GM23338 (cell line): ENCODE data around the gene REEP5. TPM values are rescaled to one million over a fixed set of nuclear protein-coding genes. Genes with fewer than 3 reads are reported as not detected.

Experiments used
- ATAC-seq: fragments of 200-7000 bp; cut with Tn5 transposase; 3 replicates; pipeline ENCODE4 v1.9.1; 2020
- DNase-seq: peaks from one replicate; pipeline ENCODE4 v3.0.0-alpha.2; 2015; ENCODE audit warnings: low spot score
- H2AFZ ChIP-seq: fragments of 200-600 bp; sonication (generic); 2 replicates; pipeline ENCODE4 v1.8.0; 2016; ENCODE audit warnings: antibody characterized with exemption, mild to moderate bottlenecking, moderate library complexity
- H3F3A ChIP-seq: fragments of 200-600 bp; sonication (generic); replicated peaks from 2 replicates; pipeline ENCODE4 v1.8.0; 2017; ENCODE audit warnings: antibody characterized with exemption, mixed run types, low read depth
- H3K27ac ChIP-seq: fragments of 200-600 bp; sonication (generic); 2 replicates; pipeline ENCODE4 v1.6.1; 2016; ENCODE audit warnings: low read depth
- H3K27me3 ChIP-seq: fragments of 200-600 bp; sonication (generic); 2 replicates; pipeline ENCODE4 v1.8.0; 2016; ENCODE audit warnings: mild to moderate bottlenecking, mixed run types, moderate library complexity; ENCODE audit not compliant: insufficient read depth
- H3K36me3 ChIP-seq: fragments of 200-600 bp; sonication (generic); 2 replicates; pipeline ENCODE4 v1.8.0; 2016; ENCODE audit warnings: mild to moderate bottlenecking; ENCODE audit not compliant: insufficient read depth
- H3K4me1 ChIP-seq: fragments of 200-600 bp; sonication (generic); 2 replicates; pipeline ENCODE4 v1.8.0; 2016; ENCODE audit warnings: mild to moderate bottlenecking, moderate library complexity; ENCODE audit not compliant: insufficient read depth
- H3K4me2 ChIP-seq: fragments of 200-600 bp; sonication (generic); 2 replicates; pipeline ENCODE4 v1.7.1; 2017; ENCODE audit warnings: mixed run types
- H3K4me3 ChIP-seq: fragments of 200-600 bp; sonication (generic); 2 replicates; pipeline ENCODE4 v1.6.1; 2016; ENCODE audit warnings: mixed run types
- H3K79me2 ChIP-seq: fragments of 200-600 bp; sonication (generic); replicated peaks from 2 replicates; pipeline ENCODE4 v1.8.0; 2017; ENCODE audit warnings: mild to moderate bottlenecking; ENCODE audit not compliant: insufficient read depth
- H3K9me2 ChIP-seq: fragments of 200-600 bp; sonication (generic); 2 replicates; pipeline ENCODE4 v1.8.0; 2017; ENCODE audit not compliant: insufficient read depth
- H4K20me1 ChIP-seq: fragments of 200-600 bp; sonication (generic); replicated peaks from 2 replicates; pipeline ENCODE4 v1.8.0; 2017; ENCODE audit warnings: mild to moderate bottlenecking; ENCODE audit not compliant: insufficient read depth
- H3K27ac Mint-ChIP-seq: 2 replicates; pipeline ENCODE4 v1.8.0; 2020; ENCODE audit warnings: inconsistent platforms, mild to moderate bottlenecking, moderate library complexity, mixed read lengths
- H3K27me3 Mint-ChIP-seq: 3 replicates; pipeline ENCODE4 v1.8.0; 2022; ENCODE audit warnings: low read depth, mild to moderate bottlenecking, moderate library complexity, mixed read lengths, inconsistent platforms; ENCODE audit not compliant: insufficient read depth, poor library complexity
- H3K36me3 Mint-ChIP-seq: 3 replicates; pipeline ENCODE4 v1.8.0; 2021; ENCODE audit warnings: low read depth, mild to moderate bottlenecking, inconsistent platforms, moderate library complexity, mixed read lengths
- H3K4me1 Mint-ChIP-seq: 3 replicates; pipeline ENCODE4 v1.8.0; 2020; ENCODE audit warnings: mild to moderate bottlenecking, inconsistent platforms, mixed read lengths
- H3K4me3 Mint-ChIP-seq: 3 replicates; pipeline ENCODE4 v1.8.0; 2021; ENCODE audit warnings: moderate library complexity, mild to moderate bottlenecking, inconsistent platforms, mixed read lengths
- H3K9me3 Mint-ChIP-seq: 3 replicates; pipeline ENCODE4 v1.8.0; 2020; ENCODE audit warnings: moderate library complexity, mild to moderate bottlenecking, inconsistent platforms, mixed read lengths
- EZH2 ChIP-seq: fragments of 200-600 bp; sonication (generic); IDR thresholded peaks from one replicate; pipeline ENCODE4 v1.8.0; 2017; ENCODE audit warnings: antibody characterized with exemption, mild to moderate bottlenecking, low read depth; ENCODE audit not compliant: unreplicated experiment
- EZH2phosphoT487 ChIP-seq: fragments of 200-600 bp; sonication (generic); IDR thresholded peaks from one replicate; pipeline ENCODE4 v1.8.1; 2018; ENCODE audit warnings: antibody characterized with exemption; ENCODE audit not compliant: unreplicated experiment
- JUNB ChIP-seq: IDR thresholded peaks from one replicate; pipeline ENCODE4 v1.6.1; 2016; ENCODE audit warnings: antibody characterized with exemption; ENCODE audit not compliant: unreplicated experiment
- POLR2AphosphoS5 ChIP-seq: IDR thresholded peaks from 2 replicates; pipeline ENCODE4 v1.6.1; 2016; ENCODE audit warnings: antibody characterized with exemption, low read depth
- REST ChIP-seq: IDR thresholded peaks from one replicate; pipeline ENCODE4 v1.6.1; 2018; ENCODE audit warnings: antibody characterized with exemption; ENCODE audit not compliant: unreplicated experiment
- STAT1 ChIP-seq: IDR thresholded peaks from one replicate; pipeline ENCODE4 v1.6.1; 2016; ENCODE audit warnings: antibody characterized with exemption; ENCODE audit not compliant: unreplicated experiment
- ZNF114 ChIP-seq: fragments of 250-450 bp; sonication (Bioruptor Pico); IDR thresholded peaks from 2 replicates; pipeline ENCODE4 v1.5.0; 2020; ENCODE audit warnings: mild to moderate bottlenecking, moderate library complexity
- ZNF331 ChIP-seq: fragments of 250-450 bp; sonication (Bioruptor Pico); IDR thresholded peaks from 2 replicates; pipeline ENCODE4 v1.5.0; 2020; ENCODE audit warnings: low read depth, mild to moderate bottlenecking, moderate library complexity
- polyA plus RNA-seq: library from polyadenylated mRNA; unstranded; fragments of >200 nt; fragmentation: Nextera tagmentation; extraction: Ambion mirVana; gene quantifications from 2 replicates; pipeline ENCODE4 v1.2.1, GENCODE V29; 2016
- total RNA-seq: library from RNA; depleted of rRNA; stranded (reverse); fragments of >200 nt; shearing (Covaris generic); gene quantifications from 2 replicates; pipeline ENCODE4 v1.2.3, GENCODE V29; 2014
- TF ChIP-seq, protein P1 (sequence below): IDR thresholded peaks from 2 replicates; pipeline ENCODE4 v1.6.1; 2016; ENCODE audit warnings: antibody characterized with exemption
- TF ChIP-seq, protein P2 (sequence below), 2 experiments: fragments of 200-600 bp in 1 of 2; sonication (generic) in 1 of 2; conservative IDR thresholded peaks; 2 replicates each; pipeline versions ENCODE4 v1.5.1 to v1.6.1; 2016 to 2017; ENCODE audit warnings: antibody characterized with exemption in 2 of 2, low read depth in 2 of 2, mild to moderate bottlenecking in 2 of 2, moderate library complexity in 1 of 2

REEP5 gene
- total and polyA plus RNA-seq, 2 experiments from 2014 or later, result 32.5 to 111 TPM

- Histone ChIP-seq H4K20me1 (no peaks in the 10 kb centered on the region), H3K9me2 (no peaks in the 10 kb centered on the region), H3K79me2 (no peaks in the 10 kb centered on the region), H3K4me3 (no peak overlapping the region), H2AFZ (no peak overlapping the region), H3F3A (no peaks in the 10 kb centered on the region), H3K4me1 (no peaks in the 10 kb centered on the region), H3K27me3 (no peaks in the 10 kb centered on the region), H3K4me2 (no peak overlapping the region), H3K36me3 (no peaks in the 10 kb centered on the region), H3K27ac (no peak overlapping the region)
- ATAC-seq (no peak), DNase-seq (no peak)
- H3K9me3 Mint-ChIP-seq, result no peaks in the 10 kb centered on the region
- no peak overlapping the region for H3K4me3 Mint-ChIP-seq
- TF ChIP-seq ZNF331 (no peak), EZH2 (no peak), JUNB (no peak)
- TF ChIP-seq, protein P1, sequence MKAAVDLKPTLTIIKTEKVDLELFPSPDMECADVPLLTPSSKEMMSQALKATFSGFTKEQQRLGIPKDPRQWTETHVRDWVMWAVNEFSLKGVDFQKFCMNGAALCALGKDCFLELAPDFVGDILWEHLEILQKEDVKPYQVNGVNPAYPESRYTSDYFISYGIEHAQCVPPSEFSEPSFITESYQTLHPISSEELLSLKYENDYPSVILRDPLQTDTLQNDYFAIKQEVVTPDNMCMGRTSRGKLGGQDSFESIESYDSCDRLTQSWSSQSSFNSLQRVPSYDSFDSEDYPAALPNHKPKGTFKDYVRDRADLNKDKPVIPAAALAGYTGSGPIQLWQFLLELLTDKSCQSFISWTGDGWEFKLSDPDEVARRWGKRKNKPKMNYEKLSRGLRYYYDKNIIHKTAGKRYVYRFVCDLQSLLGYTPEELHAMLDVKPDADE, result no peak
- no peaks in the 10 kb centered on the region for H3K36me3 Mint-ChIP-seq
- H3K4me1 Mint-ChIP-seq, result peaks cover 2% of the 10 kb centered on the region; the same call in 1 of the 3 replicates
- H3K27ac Mint-ChIP-seq, result no peak overlapping the region
- H3K27me3 Mint-ChIP-seq, result no peaks in the 10 kb centered on the region
These were observed 11.1 kb upstream of the REEP5 start for GRCh38 chr5:112933105-112933504.

GRCh38 chr5:112931473-112931872, 9.4 kb upstream of the REEP5 start:
- no peak overlapping the region for H3K4me3 Mint-ChIP-seq
- no peaks in the 10 kb centered on the region for H3K27me3 ChIP-seq
- no peak for ATAC-seq
- no peaks in the 10 kb centered on the region for H3K4me1 ChIP-seq
- H3K27ac ChIP-seq, result no peak overlapping the region
- H3K27me3 Mint-ChIP-seq, result no peaks in the 10 kb centered on the region
- no peaks in the 10 kb centered on the region for H4K20me1 ChIP-seq
- no peaks in the 10 kb centered on the region for H3K79me2 ChIP-seq
- no peaks in the 10 kb centered on the region for H3K36me3 Mint-ChIP-seq
- no peak overlapping the region for H3K4me3 ChIP-seq
- no peak overlapping the region for H2AFZ ChIP-seq
- no peaks in the 10 kb centered on the region for H3K36me3 ChIP-seq
- H3F3A ChIP-seq, result no peaks in the 10 kb centered on the region
- H3K9me2 ChIP-seq, result no peaks in the 10 kb centered on the region
- H3K9me3 Mint-ChIP-seq, result no peaks in the 10 kb centered on the region
- DNase-seq, result no peak
- peaks cover 2% of the 10 kb centered on the region; the same call in 1 of the 3 replicates for H3K4me1 Mint-ChIP-seq
- H3K4me2 ChIP-seq, result no peak overlapping the region
- no peak overlapping the region for H3K27ac Mint-ChIP-seq
- no peak for TF ChIP-seq ZNF114 (CRISPR knock-in tag)
- TF ChIP-seq REST, result no peak
- no peak for TF ChIP-seq EZH2phosphoT487
- TF ChIP-seq, protein P1, result no peak
- TF ChIP-seq STAT1, result no peak
- no peak for TF ChIP-seq POLR2AphosphoS5
- no peak for TF ChIP-seq EZH2
- no peak for TF ChIP-seq ZNF331
- TF ChIP-seq, protein P2, sequence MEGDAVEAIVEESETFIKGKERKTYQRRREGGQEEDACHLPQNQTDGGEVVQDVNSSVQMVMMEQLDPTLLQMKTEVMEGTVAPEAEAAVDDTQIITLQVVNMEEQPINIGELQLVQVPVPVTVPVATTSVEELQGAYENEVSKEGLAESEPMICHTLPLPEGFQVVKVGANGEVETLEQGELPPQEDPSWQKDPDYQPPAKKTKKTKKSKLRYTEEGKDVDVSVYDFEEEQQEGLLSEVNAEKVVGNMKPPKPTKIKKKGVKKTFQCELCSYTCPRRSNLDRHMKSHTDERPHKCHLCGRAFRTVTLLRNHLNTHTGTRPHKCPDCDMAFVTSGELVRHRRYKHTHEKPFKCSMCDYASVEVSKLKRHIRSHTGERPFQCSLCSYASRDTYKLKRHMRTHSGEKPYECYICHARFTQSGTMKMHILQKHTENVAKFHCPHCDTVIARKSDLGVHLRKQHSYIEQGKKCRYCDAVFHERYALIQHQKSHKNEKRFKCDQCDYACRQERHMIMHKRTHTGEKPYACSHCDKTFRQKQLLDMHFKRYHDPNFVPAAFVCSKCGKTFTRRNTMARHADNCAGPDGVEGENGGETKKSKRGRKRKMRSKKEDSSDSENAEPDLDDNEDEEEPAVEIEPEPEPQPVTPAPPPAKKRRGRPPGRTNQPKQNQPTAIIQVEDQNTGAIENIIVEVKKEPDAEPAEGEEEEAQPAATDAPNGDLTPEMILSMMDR (conservative IDR thresholded peaks at IDR 0.05; ENCODE audit: low read depth in 2 of 2), result no peak
- no peak for TF ChIP-seq JUNB
